ENCODE results near the gene LRMDA.

- TF ChIP-seq CTCF (IDR thresholded peaks at IDR 0.05) (no peak), POLR2A (IDR thresholded peaks at IDR 0.05) (no peak)
Measured at GRCh38 chr10:75740541-75740940, 309.1 kb downstream of the LRMDA start.
